Psoas muscle (tissue), 8 donors: ENCODE results near the gene NEUROD6. TPM values are rescaled to one million over a fixed set of nuclear protein-coding genes. Genes with fewer than 3 reads are reported as not detected.

Source experiments
- ATAC-seq, 4 donors: fragments of 200-7000 bp; cut with Tn5 transposase; one replicate each; pipeline ENCODE4 v1.9.1; 2020; ENCODE audit warnings: moderate library complexity in 3 of 4, mild to moderate bottlenecking in 2 of 4
- DNase-seq, 2 donors: peaks; one replicate each; pipeline ENCODE4 v3.0.0-alpha.2; 2020
- H3K27ac ChIP-seq: fragments of 200-600 bp; one replicate; pipeline ENCODE4 v1.8.0; 2022
- H3K27me3 ChIP-seq, 3 donors: fragments of 200-600 bp in 1 of 3; one replicate each; pipeline versions ENCODE4 v1.6.1 to v1.8.0; 2013 to 2022; ENCODE audit warnings: low read length in 2 of 3, mild to moderate bottlenecking in 2 of 3, moderate library complexity in 1 of 3; ENCODE audit not compliant: insufficient read depth in 3 of 3
- H3K36me3 ChIP-seq, 2 donors: fragments of 200-600 bp in 1 of 2; one replicate each; pipeline versions ENCODE4 v1.6.1 to v1.8.0; 2013 to 2022; ENCODE audit warnings: low read depth in 1 of 2, mild to moderate bottlenecking in 1 of 2, moderate library complexity in 1 of 2; ENCODE audit not compliant: insufficient read depth in 1 of 2
- H3K4me1 ChIP-seq: fragments of 200-600 bp; one replicate; pipeline ENCODE4 v1.8.0; 2022
- H3K4me3 ChIP-seq: fragments of 200-600 bp; one replicate; pipeline ENCODE4 v1.8.0; 2022; ENCODE audit warnings: mild to moderate bottlenecking
- H3K9me3 ChIP-seq: fragments of 200-600 bp; one replicate; pipeline ENCODE4 v1.8.0; 2022
- CTCF ChIP-seq: fragments of 200-600 bp; IDR thresholded peaks from one replicate; pipeline ENCODE4 v1.8.0; 2022; ENCODE audit warnings: antibody characterized with exemption
- WGBS, 3 donors: extraction: QIAGEN DNeasy Blood & Tissue Kit; methylation state at CpG; one replicate each; pipeline versions ENCODE4 v1.1.6 to v1.1.7; 2013; 5-methylcytosine and 5-hydroxymethylcytosine counted together
- intact Hi-C, 2 donors: fragments of 100-400 bp; cut with DNase I; formaldehyde crosslinking; loops; one replicate each; pipeline versions ENCODE4 v1.11.0 to v1.14.2; 2022
- polyA plus RNA-seq, 3 donors: library from polyadenylated mRNA; stranded (reverse); fragments of 200-250 nt; gene quantifications; one replicate each; pipeline ENCODE4 v1.2.3, GENCODE V29; 2013
- total RNA-seq, 4 donors: library from RNA; stranded (reverse); fragmentation: NEBNext Ultra II Directional in 2 of 4; extraction: Animal tissue kit (Norgen Biotek cat#: 25700) in 2 of 4; gene quantifications; one replicate each; pipeline versions ENCODE4 v1.2.1 to v1.2.4, GENCODE V29; 2021 to 2023
- donor health status: healthy with polysubstance abuse.
- donor health status: DM: no; HTN: no; CAD: no; lungs with moderate emphysema.
- donor health status: Bipolar disorder and iron deficiency.
- donor health status: healthy.
- donor health status: DM: yes; HTN: yes; CAD: no.
- donor health status: DM: no; HTN: no; CAD: no.
- donor health status: DM: no; HTN: no; CAD: no.
- donor health status: DM: yes; HTN: yes; CAD: no.

NEUROD6 gene
- total and polyA plus RNA-seq, 7 donors, result 0.05 TPM; not detected in 6

GRCh38 chr7:31310321-31310935 lies 30.1 kb downstream of the NEUROD6 start:
- Histone ChIP-seq H3K9me3 (no peaks in the 10 kb centered on the region), H3K27me3 (no peaks in the 10 kb centered on the region), H3K4me3 (no peak overlapping the region), H3K36me3 (no peaks in the 10 kb centered on the region), H3K27ac (no peak overlapping the region), H3K4me1 (no peaks in the 10 kb centered on the region)
- intact Hi-C loops, result no loop called here
- 43 to 52% (median 45%) methylated on average over 4 of the region's 4 CpGs for WGBS, 3 donors
- TF ChIP-seq CTCF, result no peak
- no peak for ATAC-seq
- no peak for DNase-seq

GRCh38 chr7:31309407-31309806 lies 31.1 kb downstream of the NEUROD6 start:
- no peaks in the 10 kb centered on the region for H3K9me3 ChIP-seq
- intact Hi-C loops, result no loop called here
- no peak overlapping the region for H3K4me3 ChIP-seq
- DNase-seq, result no peak
- H3K27me3 ChIP-seq, result no peaks in the 10 kb centered on the region
- WGBS, 3 donors, result 39 to 61% (median 56%) methylated on average over 4 of the region's 4 CpGs
- no peak for TF ChIP-seq CTCF
- H3K36me3 ChIP-seq, result no peaks in the 10 kb centered on the region
- H3K4me1 ChIP-seq, result no peaks in the 10 kb centered on the region
- no peak overlapping the region for H3K27ac ChIP-seq
- ATAC-seq, result no peak

GRCh38 chr7:31308652-31309051 lies 31.9 kb downstream of the NEUROD6 start:
- 76 to 80% (median 80%) methylated on average over 5 of the region's 5 CpGs for WGBS, 3 donors
- no peak for TF ChIP-seq CTCF
- Histone ChIP-seq H3K4me3 (no peak overlapping the region), H3K27me3 (no peaks in the 10 kb centered on the region), H3K36me3 (no peaks in the 10 kb centered on the region), H3K27ac (no peak overlapping the region), H3K4me1 (no peaks in the 10 kb centered on the region), H3K9me3 (no peaks in the 10 kb centered on the region)
- intact Hi-C loops, result no loop called here
- DNase-seq, result no peak
- no peak for ATAC-seq

- H3K36me3 ChIP-seq, result no peaks in the 10 kb centered on the region
- 76 to 90% (median 84%) methylated on average over 7 of the region's 7 CpGs for WGBS, 3 donors
- H3K27ac ChIP-seq, result no peak overlapping the region
- ATAC-seq (no peak), DNase-seq (no peak)
- intact Hi-C loops, result no loop called here
- H3K27me3 ChIP-seq, result no peaks in the 10 kb centered on the region
- H3K4me3 ChIP-seq, result no peak overlapping the region
- TF ChIP-seq CTCF, result no peak
- no peaks in the 10 kb centered on the region for H3K9me3 ChIP-seq
- no peaks in the 10 kb centered on the region for H3K4me1 ChIP-seq
Measured at GRCh38 chr7:31307972-31308371, 32.6 kb downstream of the NEUROD6 start.

- Histone ChIP-seq H3K4me3 (no peak overlapping the region), H3K27ac (no peak overlapping the region), H3K36me3 (no peaks in the 10 kb centered on the region), H3K27me3 (no peaks in the 10 kb centered on the region), H3K4me1 (no peaks in the 10 kb centered on the region), H3K9me3 (no peaks in the 10 kb centered on the region)
- no peak for TF ChIP-seq CTCF
- 10 to 21% (median 18%) methylated on average over 1 of the region's 1 CpG for WGBS, 3 donors
- no peak for ATAC-seq
- intact Hi-C loops, result no loop called here
- DNase-seq, result no peak
Measured at GRCh38 chr7:31305260-31305659, 35.3 kb downstream of the NEUROD6 start.
